H1 (cell line): Measurements from ENCODE around the gene QPCT. TPM values are rescaled to one million over a fixed set of nuclear protein-coding genes. Genes with fewer than 3 reads are reported as not detected.

ENCODE experiments used
- CTCF ChIA-PET: fragments of 300-600 bp; sonication (Branson Sonifier 250); formaldehyde crosslinking; loops from one replicate; lab custom pipeline; 2021; ENCODE audit not compliant: partially characterized antibody; lab: Charles Lee
- POLR2A ChIA-PET: fragments of 300-600 bp; sonication (Branson Sonifier 250); formaldehyde crosslinking; loops from one replicate; lab custom pipeline; 2021; ENCODE audit warnings: inconsistent platforms; ENCODE audit not compliant: partially characterized antibody; lab: Charles Lee
- DNase-seq, 2 experiments: peaks; one replicate each; pipeline versions ENCODE4 v3.0.0 to v3.0.0-alpha.2; 2010 to 2022; ENCODE audit warnings: low spot score in 2 of 2, low read depth in 1 of 2, mixed read lengths in 1 of 2
- FAIRE-seq: peaks from 2 replicates; lab custom pipeline; 2011; peaks lifted over from hg19 to GRCh38; lab: Jason Lieb, UNC
- H2AFZ ChIP-seq: 2 replicates; pipeline ENCODE4 v1.8.1; 2012; ENCODE audit warnings: low read length, inconsistent platforms
- H2AK5ac ChIP-seq: 2 replicates; pipeline ENCODE4 v1.6.1; 2013; ENCODE audit warnings: low read depth, low read length
- H2BK120ac ChIP-seq: replicated peaks from 2 replicates; pipeline ENCODE3; 2013; ENCODE audit warnings: low read depth, low read length, inconsistent platforms
- H2BK12ac ChIP-seq: 2 replicates; pipeline ENCODE4 v1.6.1; 2013; ENCODE audit warnings: low read depth, low read length
- H2BK15ac ChIP-seq: 2 replicates; pipeline ENCODE4 v1.6.1; 2013; ENCODE audit warnings: low read length
- H2BK20ac ChIP-seq: 2 replicates; pipeline ENCODE4 v1.6.1; 2013; ENCODE audit warnings: low read length
- H2BK5ac ChIP-seq: 2 replicates; pipeline ENCODE4 v1.6.1; 2013; ENCODE audit warnings: low read depth, low read length
- H3K14ac ChIP-seq: 2 replicates; pipeline ENCODE4 v1.6.1; 2013; ENCODE audit warnings: inconsistent platforms; ENCODE audit not compliant: insufficient read length
- H3K18ac ChIP-seq: 2 replicates; pipeline ENCODE4 v1.6.1; 2013; ENCODE audit warnings: low read length; ENCODE audit errors: extremely low read depth
- H3K23ac ChIP-seq: 2 replicates; pipeline ENCODE4 v1.6.1; 2013; ENCODE audit warnings: inconsistent platforms; ENCODE audit not compliant: insufficient read length
- H3K23me2 ChIP-seq: 2 replicates; pipeline ENCODE4 v1.6.1; 2013; ENCODE audit warnings: low read depth, low read length
- H3K27ac ChIP-seq: 2 replicates; pipeline ENCODE4 v1.6.1; 2011; ENCODE audit warnings: low read depth, low read length, inconsistent platforms
- H3K27me3 ChIP-seq, 4 experiments: replicated peaks in 1 of 4; 1 replicate in 1 of 4; 2 replicates in 3 of 4; pipeline versions ENCODE4 v1.6.1 to v1.8.1; 2011 to 2013; ENCODE audit warnings: low read length in 3 of 4, mild to moderate bottlenecking in 3 of 4, inconsistent platforms in 2 of 4, mixed read lengths in 2 of 4, moderate library complexity in 1 of 4; ENCODE audit not compliant: control insufficient read depth in 3 of 4, insufficient read depth in 3 of 4; ENCODE audit errors: extremely low read depth in 1 of 4
- H3K36me3 ChIP-seq, 4 experiments: 2 replicates each; pipeline versions ENCODE4 v1.6.1 to v1.8.1; 2011 to 2013; ENCODE audit warnings: mild to moderate bottlenecking in 4 of 4, low read length in 3 of 4, moderate library complexity in 2 of 4, control low read depth in 1 of 4, inconsistent platforms in 1 of 4; ENCODE audit not compliant: insufficient read depth in 4 of 4, control insufficient read depth in 2 of 4
- H3K4ac ChIP-seq: replicated peaks from 2 replicates; pipeline ENCODE3; 2013; ENCODE audit warnings: low read length, low read depth, mixed read lengths, inconsistent platforms; ENCODE audit not compliant: insufficient read length
- H3K4me1 ChIP-seq, 4 experiments: replicated peaks in 1 of 4; 1 replicate in 1 of 4; 2 replicates in 3 of 4; pipeline versions ENCODE4 v1.6.1 to v1.8.1; 2011 to 2013; ENCODE audit warnings: low read length in 3 of 4, inconsistent platforms in 2 of 4, mixed read lengths in 1 of 4; ENCODE audit not compliant: insufficient read depth in 4 of 4, control insufficient read depth in 3 of 4
- H3K4me2 ChIP-seq, 2 experiments: 2 replicates each; pipeline versions ENCODE4 v1.6.1 to v1.8.1; 2011 to 2013; ENCODE audit warnings: low read depth in 2 of 2, low read length in 2 of 2, control low read depth in 1 of 2, inconsistent platforms in 1 of 2, mild to moderate bottlenecking in 1 of 2; ENCODE audit not compliant: insufficient read depth in 1 of 2
- H3K4me3 ChIP-seq, 4 experiments: fragments of 200-600, 300-600 bp in 1 of 4; sonication (generic), shearing (Covaris generic), sonication (Bioruptor Twin) in 1 of 4; 2 replicates each; pipeline versions ENCODE4 v1.5.1 to v1.8.1; 2011 to 2016; ENCODE audit warnings: low read length in 4 of 4, low read depth in 3 of 4, control low read depth in 2 of 4, inconsistent platforms in 2 of 4, mild to moderate bottlenecking in 2 of 4, mixed read lengths in 1 of 4, moderate library complexity in 1 of 4; ENCODE audit not compliant: insufficient read depth in 2 of 4; ENCODE audit errors: extremely low read depth in 1 of 4
- H3K56ac ChIP-seq: replicated peaks from 2 replicates; pipeline ENCODE3; 2013; ENCODE audit warnings: low read depth, mild to moderate bottlenecking, mixed read lengths, low read length, inconsistent platforms; ENCODE audit not compliant: insufficient read length
- H3K79me1 ChIP-seq: 2 replicates; pipeline ENCODE4 v1.6.1; 2013; ENCODE audit warnings: low read depth, low read length, control low read depth
- H3K79me2 ChIP-seq, 2 experiments: 2 replicates each; pipeline versions ENCODE4 v1.6.1 to v1.8.1; 2012 to 2013; ENCODE audit warnings: low read length in 2 of 2, mild to moderate bottlenecking in 2 of 2, inconsistent platforms in 1 of 2; ENCODE audit not compliant: insufficient read depth in 2 of 2, control insufficient read depth in 1 of 2
- H3K9ac ChIP-seq, 4 experiments: replicated peaks in 1 of 4; 1 replicate in 1 of 4; 2 replicates in 3 of 4; pipeline versions ENCODE4 v1.6.1 to v1.8.1; 2011 to 2013; ENCODE audit warnings: low read depth in 3 of 4, low read length in 3 of 4, control low read depth in 2 of 4, mild to moderate bottlenecking in 2 of 4, moderate library complexity in 2 of 4, inconsistent platforms in 1 of 4; ENCODE audit errors: extremely low read depth in 1 of 4
- H3K9me3 ChIP-seq, 2 experiments: 2 replicates each; pipeline versions ENCODE4 v1.6.1 to v1.8.1; 2012 to 2013; ENCODE audit warnings: mild to moderate bottlenecking in 2 of 2, moderate library complexity in 2 of 2, control low read depth in 1 of 2, inconsistent platforms in 1 of 2, low read depth in 1 of 2, low read length in 1 of 2, mixed read lengths in 1 of 2; ENCODE audit not compliant: insufficient read depth in 2 of 2
- H4K20me1 ChIP-seq, 2 experiments: replicated peaks in 1 of 2; 2 replicates each; pipeline versions ENCODE3 to v1.8.1; 2011 to 2013; ENCODE audit warnings: inconsistent platforms in 2 of 2, low read length in 2 of 2, mild to moderate bottlenecking in 1 of 2; ENCODE audit not compliant: insufficient read depth in 2 of 2, control insufficient read depth in 1 of 2
- H4K5ac ChIP-seq: 2 replicates; pipeline ENCODE4 v1.6.1; 2013; ENCODE audit warnings: low read length, low read depth, mixed read lengths, inconsistent platforms; ENCODE audit not compliant: insufficient read length
- H4K8ac ChIP-seq: 2 replicates; pipeline ENCODE4 v1.8.0; 2013; ENCODE audit warnings: mild to moderate bottlenecking, moderate library complexity, low read length, inconsistent platforms; ENCODE audit not compliant: insufficient read depth; ENCODE audit errors: extremely low read depth
- H4K91ac ChIP-seq: replicated peaks from 2 replicates; pipeline ENCODE3; 2013; ENCODE audit warnings: low read length, mixed read lengths, inconsistent platforms; ENCODE audit not compliant: insufficient read length
- ASH2L ChIP-seq: fragments of 200-600, 300-600 bp; sonication (generic); IDR thresholded peaks from one replicate; pipeline ENCODE4 v1.7.1; 2017; ENCODE audit warnings: low read length
- ATF2 ChIP-seq: IDR thresholded peaks from 2 replicates; pipeline ENCODE4 v1.6.1; 2012; ENCODE audit warnings: low read length, inconsistent platforms
- BRCA1 ChIP-seq: IDR thresholded peaks from 2 replicates; pipeline ENCODE4 v1.6.1; 2012; ENCODE audit warnings: low read depth, low read length, improper control_type of control experiment
- CHD2 ChIP-seq: IDR thresholded peaks from 2 replicates; pipeline ENCODE4 v1.6.1; 2012; ENCODE audit warnings: low read length, improper control_type of control experiment
- CREB1 ChIP-seq: IDR thresholded peaks from 2 replicates; pipeline ENCODE4 v1.6.1; 2012; ENCODE audit warnings: inconsistent platforms
- JUND ChIP-seq: IDR thresholded peaks from 2 replicates; pipeline ENCODE4 v1.6.1; 2011; ENCODE audit warnings: mild to moderate bottlenecking, improper control_type of control experiment, low read length
- NANOG ChIP-seq: IDR thresholded peaks from 2 replicates; pipeline ENCODE4 v1.6.1; 2011; ENCODE audit warnings: low read length, low read depth, mild to moderate bottlenecking, inconsistent platforms; ENCODE audit not compliant: insufficient read depth, poor library complexity, severe bottlenecking
- RBBP5 ChIP-seq: IDR thresholded peaks from 2 replicates; pipeline ENCODE4 v1.7.1; 2012; ENCODE audit warnings: low read depth, mild to moderate bottlenecking, inconsistent platforms, low read length, moderate library complexity, borderline replicate concordance
- RXRA ChIP-seq: IDR thresholded peaks from 2 replicates; pipeline ENCODE4 v1.6.1; 2011; ENCODE audit warnings: low read depth, mild to moderate bottlenecking, low read length, moderate library complexity; ENCODE audit not compliant: insufficient read depth
- SP4 ChIP-seq: IDR thresholded peaks from 2 replicates; pipeline ENCODE4 v1.6.1; 2012; ENCODE audit warnings: low read length, inconsistent platforms
- TBP ChIP-seq: IDR thresholded peaks from 2 replicates; pipeline ENCODE4 v1.6.1; 2011; ENCODE audit warnings: low read depth, low read length, improper control_type of control experiment
- USF2 ChIP-seq: IDR thresholded peaks from 2 replicates; pipeline ENCODE4 v1.6.1; 2011; ENCODE audit warnings: low read length, improper control_type of control experiment
- WGBS, 2 experiments: shearing (Covaris generic) in 1 of 2; methylation state at CpG; one replicate each; pipeline versions ENCODE4 v1.1.6 to v1.1.7; 2013 to 2015; ENCODE audit warnings: low lambda C conversion rate in 2 of 2, mixed read lengths in 2 of 2, inconsistent platforms in 1 of 2, low coverage in 1 of 2, missing lambda C conversion rate in 1 of 2; ENCODE audit not compliant: insufficient replicate concordance in 2 of 2, insufficient coverage in 1 of 2, insufficient read length in 1 of 2; ENCODE audit errors: extremely low coverage in 1 of 2, missing lambda C conversion rate in 1 of 2; 5-methylcytosine and 5-hydroxymethylcytosine counted together
- polyA plus RNA-seq, 7 experiments: library from polyadenylated mRNA; depleted of rRNA in 3 of 7; stranded (reverse) in 5 of 7; unstranded in 2 of 7; fragments of >200 nt in 5 of 7; fragments of 200-250 nt in 2 of 7; gene quantifications; 1 replicate in 5 of 7; 2 replicates in 1 of 7; 4 replicates in 1 of 7; pipeline versions ENCODE4 v1.2.1 to v1.2.3, GENCODE V29; 2011 to 2013; ENCODE audit warnings: missing spikeins in 2 of 7, mixed read lengths in 2 of 7
- total RNA-seq: library from RNA; stranded (reverse); fragmentation: NEBNext Ultra II Directional; extraction: Animal tissue kit (Norgen Biotek cat#: 25700); gene quantifications from 2 replicates; pipeline ENCODE4 v1.2.1, GENCODE V29; 2021

The QPCT gene
- total and polyA plus RNA-seq, 2 of the 8 experiments (the other 6 are each of a cell fraction or from before 2014, with no cell fraction given) = 4.0 to 4.3 TPM

- Histone ChIP-seq H3K14ac (no peak overlapping the region), H3K4me3 (no peak overlapping the region), H2BK15ac (no peak overlapping the region), H4K20me1 (no peaks in the 10 kb centered on the region), H3K36me3 (no peaks in the 10 kb centered on the region), H4K8ac (no peak overlapping the region), H4K91ac (no peak overlapping the region), H2BK20ac (no peak overlapping the region), H2BK120ac (no peak overlapping the region), H3K9me3 (no peaks in the 10 kb centered on the region), H3K18ac (no peak overlapping the region), H3K4me1 (peaks cover 0 to 6% (median 2%) of the 10 kb centered on the region in 4 experiments; a peak in 4 of 7 replicates), H3K79me2 (no peaks in the 10 kb centered on the region), H3K23me2 (no peaks in the 10 kb centered on the region), H4K5ac (no peak overlapping the region), H3K4ac (no peak overlapping the region), H3K4me2 (no peak overlapping the region), H3K27ac (no peak overlapping the region), H3K27me3 (no peaks in the 10 kb centered on the region), H2BK12ac (no peak overlapping the region), H3K79me1 (no peaks in the 10 kb centered on the region), H2AFZ (no peak overlapping the region), H3K9ac (no peak overlapping the region), H2AK5ac (no peak overlapping the region), H2BK5ac (no peak overlapping the region), H3K56ac (no peak overlapping the region), H3K23ac (no peak overlapping the region)
- 81% methylated on average over 3 of the region's 3 CpGs; no CpG with 5 or more reads in 1 of the 2 experiments for WGBS, 2 experiments
- FAIRE-seq (no peak), DNase-seq (no peak)
- CTCF ChIA-PET = interaction anchor here (0.8 to 1.0 kb wide), 3 partner anchors 11 to 41 kb away, joined by 3 to 6 read pairs (median 3); no protein-coding TSS in a partner anchor
- POLR2A ChIA-PET = no interaction called here
- TF ChIP-seq CREB1 = no peak
- TF ChIP-seq TBP = no peak
- TF ChIP-seq RXRA = no peak
- no peak for TF ChIP-seq BRCA1
- TF ChIP-seq NANOG = no peak
- TF ChIP-seq ASH2L = no peak
- no peak for TF ChIP-seq JUND
- no peak for TF ChIP-seq CHD2
- no peak for TF ChIP-seq RBBP5
- TF ChIP-seq ATF2 = no peak
- TF ChIP-seq USF2 = no peak
- no peak for TF ChIP-seq SP4
These were observed 10.1 kb downstream of the QPCT start for GRCh38 chr2:37354531-37354930.
